AG04449 (cell line): Measurements from ENCODE around the gene PCDHGA8.

Source experiments
- CTCF ChIA-PET: fragments of 350-600 bp; formaldehyde crosslinking; extraction: SDS; loops from one replicate; lab custom pipeline; 2021; ENCODE audit warnings: antibody characterized with exemption; lab: Yijun Ruan, JAX
- POLR2A ChIA-PET: fragments of 400-600, 350-600 bp; formaldehyde crosslinking; extraction: SDS; loops from one replicate; lab custom pipeline; 2020; ENCODE audit warnings: antibody characterized with exemption, inconsistent platforms; lab: Yijun Ruan, JAX
- DNase-seq: peaks from one replicate; pipeline ENCODE4 v3.0.0-alpha.2; 2010; ENCODE audit warnings: low read depth, low spot score
- H3K4me3 ChIP-seq: 2 replicates; pipeline ENCODE4 v1.5.1; 2011; ENCODE audit warnings: low read depth, mild to moderate bottlenecking, control low read depth, low read length
- CTCF ChIP-seq: IDR thresholded peaks from one replicate; pipeline ENCODE4 v1.5.1; 2011; ENCODE audit warnings: mild to moderate bottlenecking, moderate library complexity, low read length, control low read depth, inconsistent platforms; ENCODE audit not compliant: insufficient read depth; ENCODE audit errors: missing control alignments

Gene PCDHGA8

GRCh38 chr5:141356950-141357349, 35.5 kb upstream of the PCDHGA8 start:
- ChIA-PET POLR2A (no interaction called here), CTCF (interaction anchor here (1.1 to 3.9 kb wide), 3 partner anchors 37 to 206 kb away, joined by 3 to 32 read pairs (median 5); no protein-coding TSS in a partner anchor)
- no peak overlapping the region for H3K4me3 ChIP-seq
- no peak for TF ChIP-seq CTCF
- no peak for DNase-seq

GRCh38 chr5:141359790-141360426, 32.5 kb upstream of the PCDHGA8 start, which contains the start of gene PCDHGB2:
PCDHGB2 (plus strand) TSS chr5:141359994; CDS start chr5:141360136, 142 bp downstream.
- POLR2A ChIA-PET = no interaction called here
- TF ChIP-seq CTCF = peak; percentile 15
- DNase-seq = no peak
- CTCF ChIA-PET = interaction anchor here (0.8 to 3.9 kb wide), 7 partner anchors 10 to 206 kb away, joined by 3 to 32 read pairs (median 9); partner anchors contain the start of genes PCDHGA3, PCDHGB1 and PCDHGB3
- peak within 1 kb of the TSS; percentile 53 for H3K4me3 ChIP-seq

GRCh38 chr5:141360685-141361084, 31.7 kb upstream of the PCDHGA8 start:
- H3K4me3 ChIP-seq = peak overlapping the region; percentile 53; the same call in 1 of the 2 replicates
- CTCF ChIA-PET = interaction anchor here (0.8 to 3.9 kb wide), 6 partner anchors 10 to 205 kb away, joined by 3 to 32 read pairs (median 10); partner anchors contain the start of genes PCDHGA3, PCDHGB1 and PCDHGB3
- no peak for TF ChIP-seq CTCF
- POLR2A ChIA-PET = no interaction called here
- DNase-seq = no peak

DNA sequence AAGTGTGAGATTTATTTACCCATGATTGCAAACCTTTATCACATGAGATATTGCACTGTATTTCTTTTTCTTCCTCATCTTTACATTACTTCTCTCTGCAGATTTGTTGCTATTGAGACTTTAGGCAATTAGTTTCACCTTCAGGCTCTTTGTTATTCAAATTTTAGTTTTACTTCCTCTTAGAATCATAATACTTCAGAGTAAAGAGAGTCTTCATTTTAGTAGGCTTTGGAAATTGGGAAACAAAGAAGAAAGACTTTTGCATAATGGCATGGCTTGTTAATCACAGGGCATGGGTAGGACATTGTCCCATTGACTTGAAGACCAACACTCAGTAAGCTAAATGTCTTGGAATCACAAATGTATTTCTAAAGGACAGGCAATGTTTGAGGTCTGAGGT, 29.7 kb upstream of the PCDHGA8 start:
- TF ChIP-seq CTCF = no peak
- no peak overlapping the region for H3K4me3 ChIP-seq
- ChIA-PET POLR2A (no interaction called here), CTCF (interaction anchor here (1.1 to 3.5 kb wide), 5 partner anchors 9 to 204 kb away, joined by 3 to 27 read pairs (median 4); partner anchors contain the start of gene PCDHGB1)
- no peak for DNase-seq

GRCh38 chr5:141363952-141364660, 28.3 kb upstream of the PCDHGA8 start, which contains the start of gene PCDHGA5:
PCDHGA5 (plus strand) TSS chr5:141364162; CDS start chr5:141364331, 169 bp downstream.
- POLR2A ChIA-PET = interaction anchor here (0.6 kb wide), 1 partner anchor 157 kb away, joined by 3 read pairs; no protein-coding TSS in a partner anchor
- DNase-seq = no peak
- TF ChIP-seq CTCF = no peak
- H3K4me3 ChIP-seq = peak within 1 kb of the TSS; percentile 44
- CTCF ChIA-PET = interaction anchor here (0.6 to 3.5 kb wide), 20 partner anchors 9 to 228 kb away, joined by 3 to 27 read pairs (median 4); partner anchors contain the start of genes PCDHGA1, PCDHGA10, PCDHGA12 and PCDHGA3
